Hematopoietic multipotent progenitor cell (in vitro differentiated cells): Measurements from ENCODE around the gene PPARA. TPM values are rescaled to one million over a fixed set of nuclear protein-coding genes. Genes with fewer than 3 reads are reported as not detected.
"Not testable (repeated sequence)": the region's sequence is repeated elsewhere in the genome, so short reads cannot be mapped to it uniquely, and the experiment has no call there.

Source experiments
- DNase-seq, 3 donors: peaks; one replicate each; pipeline ENCODE4 v3.0.0-alpha.2; 2011 to 2015; ENCODE audit warnings: low read depth in 2 of 3, low spot score in 2 of 3
- total RNA-seq: library from RNA; depleted of rRNA; stranded (reverse); fragments of >200 nt; gene quantifications from one replicate; pipeline ENCODE4 v1.2.3, GENCODE V29; 2012

PPARA gene
- total RNA-seq, 1 donor, result 12.7 TPM

DNA sequence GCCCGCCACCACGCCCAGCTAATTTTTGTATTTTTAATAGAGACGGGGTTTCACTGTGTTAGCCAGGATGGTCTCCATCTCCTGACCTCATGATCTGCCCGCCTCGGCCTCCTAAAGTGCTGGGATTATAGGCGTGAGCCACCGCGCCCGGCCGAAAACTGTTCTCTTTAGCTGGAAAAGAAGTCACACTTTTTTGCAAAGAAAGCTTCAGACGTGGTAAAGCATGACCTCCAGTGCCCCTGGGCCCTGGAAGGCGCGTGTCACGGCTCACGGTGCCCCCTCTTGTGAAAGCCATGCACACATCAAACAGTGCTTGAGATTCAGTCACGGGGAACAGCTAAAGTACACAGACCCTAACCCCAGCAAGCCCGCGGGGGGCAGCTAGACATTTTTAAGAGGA lies 48.5 kb downstream of the PPARA start:
- not testable (repeated sequence) for DNase-seq

DNA sequence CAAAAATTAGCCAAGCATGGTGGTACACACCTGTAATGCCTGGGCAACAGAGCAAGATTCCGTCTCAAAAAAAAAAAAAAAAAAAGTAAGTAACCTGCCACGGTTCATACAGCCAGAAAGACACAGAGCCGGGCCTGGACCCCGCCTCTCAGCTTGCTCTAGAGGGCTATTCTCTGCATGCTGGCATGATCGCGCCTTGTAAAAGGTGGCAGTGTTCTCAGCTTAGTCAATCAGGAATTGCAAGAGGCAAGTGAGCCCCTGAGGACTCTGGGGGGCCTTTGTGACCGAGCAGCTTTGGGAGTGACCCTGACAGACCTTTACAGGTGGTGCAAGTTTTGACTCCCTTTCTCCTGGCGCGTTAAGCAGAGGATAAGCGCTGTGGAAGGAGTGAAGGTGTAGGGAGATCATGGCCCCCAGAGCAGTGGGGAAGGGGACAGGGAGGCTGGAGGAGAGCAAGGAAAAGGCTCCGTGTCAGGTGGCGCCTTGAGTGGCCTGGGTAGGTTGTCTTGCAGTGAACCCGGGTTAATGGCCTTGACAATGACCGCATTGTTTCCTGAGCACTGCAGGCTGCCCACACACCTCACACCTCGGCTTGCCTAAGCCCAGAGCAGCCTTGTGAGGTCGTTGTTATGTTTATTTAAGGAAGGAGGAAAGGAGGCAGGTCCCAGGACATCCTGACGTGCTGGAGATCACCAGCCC lies 50.9 kb downstream of the PPARA start:
- no peak for DNase-seq

DNA sequence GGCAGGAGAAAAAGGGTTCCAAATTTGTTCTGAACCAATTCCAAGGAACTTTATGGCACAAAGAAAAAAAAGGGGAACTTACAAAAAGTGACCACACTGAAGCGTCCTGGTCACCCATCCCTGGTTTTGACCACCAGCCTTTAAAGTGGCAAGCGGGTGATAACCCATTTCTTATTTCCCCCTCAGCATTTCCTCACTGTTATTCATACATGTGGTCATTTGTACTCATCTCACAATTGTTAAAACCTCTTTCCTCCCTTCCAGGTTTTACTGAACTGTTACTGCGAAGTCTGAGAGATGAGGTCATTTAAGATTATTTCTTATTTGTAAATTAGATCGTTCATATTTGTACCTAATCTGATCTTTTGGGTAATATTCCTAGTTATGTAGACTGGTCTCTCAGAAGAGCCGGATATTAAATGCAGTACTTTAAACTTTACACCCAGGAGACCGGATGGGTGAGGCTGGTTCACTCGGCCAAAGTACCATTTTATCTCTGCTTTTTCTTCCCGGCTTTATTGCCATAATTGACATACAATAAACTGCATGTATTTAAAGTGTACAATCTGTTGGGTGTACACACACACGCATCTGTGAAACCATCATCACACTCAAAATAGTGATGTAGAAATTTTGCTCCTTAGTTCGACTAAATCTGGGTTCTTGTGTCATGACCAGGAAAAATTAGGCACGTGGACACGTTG lies 52.7 kb downstream of the PPARA start:
- DNase-seq, result no peak

DNA sequence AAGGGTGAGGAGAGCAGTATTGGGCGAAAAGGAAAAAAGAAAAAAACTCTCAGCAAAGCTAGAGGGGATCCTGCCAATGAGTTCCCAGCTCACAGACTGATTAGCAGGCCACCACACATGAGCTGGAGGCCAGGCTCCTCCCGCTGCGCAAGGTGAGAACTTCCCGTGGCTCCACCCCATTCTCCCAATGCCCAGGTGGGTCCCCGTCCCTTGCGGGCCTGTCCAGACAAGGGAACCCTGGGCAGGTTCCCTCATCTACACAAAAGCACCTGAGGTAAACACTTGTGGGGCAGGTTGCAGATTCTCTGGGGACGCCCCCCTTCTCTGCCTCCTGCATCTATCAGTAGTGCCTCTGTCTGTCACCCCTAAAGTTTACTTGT lies 53.3 kb downstream of the PPARA start:
- no peak for DNase-seq

DNA sequence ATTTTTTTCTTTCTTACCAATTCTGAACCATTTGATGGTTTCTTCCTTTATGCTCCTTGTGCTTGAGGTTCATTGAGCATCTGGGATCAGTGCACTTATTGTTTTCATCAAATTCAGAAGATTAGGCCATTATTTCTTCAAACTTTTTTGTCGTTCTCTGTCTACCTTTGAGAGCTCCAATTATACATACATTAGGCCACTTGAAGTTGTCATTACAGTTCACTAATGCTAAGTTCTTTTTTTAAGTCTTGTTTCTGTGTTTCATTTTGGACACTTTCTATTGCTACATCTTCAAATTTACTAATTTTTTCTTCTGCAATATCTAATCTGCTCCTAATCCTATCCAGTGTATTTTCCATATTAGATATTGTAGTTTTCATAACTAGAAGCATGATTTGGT lies 58.9 kb downstream of the PPARA start:
- peak in 2 of 3 donors; percentile 5 to 13 for DNase-seq

DNA sequence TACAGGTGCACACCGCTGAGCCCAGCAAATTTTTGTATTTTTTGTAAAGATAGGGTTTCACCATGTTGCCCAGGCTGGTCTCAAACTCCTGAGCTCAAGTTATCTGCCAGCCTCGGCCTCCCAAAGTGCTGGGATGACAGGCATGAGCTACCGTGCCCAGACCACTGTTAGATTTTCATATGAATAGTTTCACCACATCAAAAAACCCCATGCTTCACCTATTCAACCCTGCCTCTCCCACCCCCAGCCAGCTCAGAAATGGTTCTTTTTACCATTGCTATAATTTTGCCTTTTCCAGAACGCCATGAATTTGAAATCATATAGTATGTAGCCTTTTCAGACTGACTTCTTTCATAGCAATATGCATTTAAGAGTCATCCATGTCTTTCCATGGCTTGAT lies 61.9 kb downstream of the PPARA start:
- DNase-seq, result no peak

DNA sequence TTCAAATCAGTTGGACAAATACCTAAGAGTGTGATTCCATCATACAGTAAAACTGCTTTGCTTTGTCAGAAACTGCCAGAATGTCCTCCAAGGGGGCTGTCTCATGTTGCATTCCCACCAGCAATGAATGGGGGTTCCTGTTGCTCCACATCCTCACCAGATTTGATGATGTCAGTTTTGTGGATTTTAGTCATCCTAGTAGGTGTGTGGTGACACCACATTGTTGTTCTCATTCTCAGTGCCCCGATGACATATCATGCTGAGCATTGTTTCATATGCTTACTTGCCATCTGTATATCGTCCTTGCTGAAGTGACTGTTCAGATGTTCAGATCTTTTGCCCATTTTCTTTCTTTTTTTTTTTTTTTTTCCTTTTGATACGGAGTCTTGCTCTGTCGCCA lies 62.7 kb downstream of the PPARA start:
- no peak for DNase-seq

DNA sequence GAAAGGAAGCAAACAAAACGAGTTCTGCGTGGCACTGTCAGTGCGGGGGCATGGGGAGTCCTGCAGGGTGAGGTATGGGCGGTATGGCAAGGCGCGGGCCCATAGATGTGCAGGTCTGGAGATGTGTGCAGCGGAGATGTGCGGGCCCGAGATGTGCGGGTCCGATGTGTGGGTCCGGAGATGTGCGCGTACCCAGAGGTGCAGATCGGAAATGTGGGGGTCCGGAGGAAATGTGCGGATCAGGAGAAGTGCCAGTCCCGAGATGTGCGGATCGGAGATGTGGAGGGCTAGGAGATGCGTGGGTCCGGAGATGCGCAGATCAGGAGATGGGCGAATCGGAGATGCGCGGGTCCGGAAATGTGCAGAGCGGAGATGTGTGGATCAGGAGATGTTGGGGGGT lies 63.8 kb downstream of the PPARA start:
- DNase-seq, result no peak

DNA sequence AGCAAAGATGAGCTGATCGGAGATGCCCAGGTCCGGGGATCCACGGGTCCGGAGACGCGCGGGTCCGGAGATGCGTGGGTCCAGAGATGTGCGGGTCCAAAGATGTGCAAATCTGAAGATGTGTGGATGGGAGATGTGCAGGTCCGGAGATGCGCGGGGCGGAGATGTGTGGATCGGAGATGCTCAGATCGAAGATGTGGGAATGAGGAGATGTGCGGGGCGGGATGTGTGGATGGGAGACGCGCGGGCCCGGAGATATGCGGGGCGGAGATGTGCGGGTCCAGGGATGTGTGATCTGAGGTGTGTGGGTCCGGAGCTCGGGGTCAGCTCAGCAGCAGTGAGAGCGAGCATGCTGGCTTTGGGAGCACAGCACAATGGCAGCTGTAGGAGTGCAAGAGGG lies 64.3 kb downstream of the PPARA start:
- DNase-seq, result no peak

DNA sequence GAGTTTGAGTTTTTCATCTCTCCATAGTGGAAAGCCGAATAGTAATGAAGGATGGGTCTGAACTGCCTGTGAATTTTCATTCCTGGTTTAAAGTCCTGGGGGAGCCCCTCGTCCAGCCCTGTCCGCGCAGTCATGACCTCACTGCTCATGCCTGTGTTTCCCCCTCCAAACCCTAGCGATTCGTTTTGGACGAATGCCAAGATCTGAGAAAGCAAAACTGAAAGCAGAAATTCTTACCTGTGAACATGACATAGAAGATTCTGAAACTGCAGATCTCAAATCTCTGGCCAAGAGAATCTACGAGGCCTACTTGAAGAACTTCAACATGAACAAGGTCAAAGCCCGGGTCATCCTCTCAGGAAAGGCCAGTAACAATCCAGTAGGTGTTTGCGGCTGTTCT lies 69.3 kb downstream of the PPARA start:
- DNase-seq, result no peak

DNA sequence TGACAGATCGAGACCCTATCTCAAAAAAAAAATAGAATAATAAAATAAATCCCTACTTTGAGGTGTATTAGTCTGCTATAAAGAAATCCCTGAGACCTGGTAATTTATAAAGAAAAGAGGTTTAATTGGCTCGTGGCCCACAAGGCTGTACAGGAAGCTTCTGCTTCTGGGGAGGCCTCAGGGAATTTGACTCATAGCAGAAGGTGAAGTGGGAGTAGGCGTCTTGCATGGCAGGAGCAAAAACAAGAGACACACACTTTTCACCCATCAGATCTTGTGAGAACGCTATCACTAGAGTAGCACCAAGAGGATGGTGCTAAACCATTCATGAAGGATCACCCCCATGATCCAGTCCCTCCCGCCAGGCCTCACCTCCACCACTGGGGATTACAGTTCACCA lies 70.6 kb downstream of the PPARA start:
- no peak for DNase-seq

DNA sequence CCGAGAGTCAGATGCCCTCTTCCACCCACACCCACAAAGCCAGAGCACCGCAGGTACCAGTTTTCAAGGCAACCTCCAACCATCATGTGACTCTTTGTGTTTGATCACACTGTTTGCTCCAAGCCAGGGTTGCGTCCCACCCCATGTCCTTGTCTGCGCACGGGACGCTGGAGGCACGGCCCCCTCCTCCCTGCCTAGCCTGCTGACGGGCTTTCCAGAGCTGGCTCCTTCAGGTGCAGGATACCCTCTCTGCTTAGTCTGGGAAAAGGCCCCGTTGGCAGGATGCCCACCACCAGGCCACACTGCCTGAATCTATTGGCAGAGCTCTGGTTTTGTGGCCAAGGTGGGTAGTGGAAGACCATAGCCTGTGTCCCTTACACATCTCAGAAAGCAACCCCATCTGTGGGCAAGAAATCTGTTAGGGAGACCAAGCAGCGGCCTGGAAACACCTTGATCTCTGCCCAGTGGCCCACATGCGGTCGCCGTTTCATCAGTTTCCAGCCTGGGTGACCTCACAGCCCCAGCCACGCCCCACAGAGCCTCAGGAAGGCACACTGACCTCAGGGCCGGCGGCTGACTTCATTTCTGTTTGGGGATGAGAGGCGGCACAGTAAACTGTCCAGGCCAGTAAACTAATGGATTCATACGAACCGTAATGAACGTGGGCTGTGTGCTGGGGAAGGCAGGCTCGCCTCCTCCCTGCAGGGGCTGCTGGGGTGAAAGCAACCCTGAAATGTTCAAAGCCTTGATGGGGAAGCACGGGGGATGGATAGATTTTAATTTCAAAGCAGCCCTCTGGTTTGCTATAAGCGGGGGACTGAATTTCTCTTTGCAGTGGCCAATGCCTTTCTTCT lies 73.9 kb downstream of the PPARA start:
- no peak for DNase-seq

DNA sequence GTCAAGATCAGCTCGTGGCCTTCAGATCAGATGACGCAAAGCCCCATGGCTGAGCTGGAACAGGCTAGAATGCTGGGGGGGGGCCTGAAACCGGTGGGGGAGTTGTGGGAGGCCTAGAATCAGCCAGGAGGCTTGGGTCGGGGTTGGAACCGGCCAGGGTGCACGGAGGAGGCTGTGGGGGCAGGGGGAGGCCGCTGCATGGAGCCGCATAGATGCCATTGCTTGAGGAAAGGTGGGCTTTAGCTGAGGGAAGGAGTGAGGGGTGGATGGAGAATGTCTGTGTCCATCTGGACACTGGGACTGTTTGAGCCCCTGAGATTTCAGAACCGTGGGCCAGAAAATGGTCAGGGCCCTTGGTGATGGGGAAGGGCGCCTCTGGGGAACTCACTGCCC lies 74.6 kb downstream of the PPARA start:
- DNase-seq, result no peak

DNA sequence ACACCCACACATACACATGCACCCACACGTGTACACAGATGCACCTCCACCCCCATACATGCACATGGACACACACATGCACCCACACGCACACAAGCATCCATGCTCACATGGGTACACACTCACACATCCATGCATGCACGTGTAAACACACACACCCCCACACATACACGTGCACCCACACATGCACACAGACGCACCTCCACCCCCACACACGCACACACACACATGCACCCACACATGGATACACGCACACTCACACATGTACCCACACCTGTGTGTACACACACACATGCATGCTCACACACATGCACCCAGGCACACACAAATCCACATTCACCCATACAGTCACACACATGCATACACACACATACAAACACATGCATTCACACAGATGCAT lies 75.3 kb downstream of the PPARA start:
- no peak for DNase-seq

DNA sequence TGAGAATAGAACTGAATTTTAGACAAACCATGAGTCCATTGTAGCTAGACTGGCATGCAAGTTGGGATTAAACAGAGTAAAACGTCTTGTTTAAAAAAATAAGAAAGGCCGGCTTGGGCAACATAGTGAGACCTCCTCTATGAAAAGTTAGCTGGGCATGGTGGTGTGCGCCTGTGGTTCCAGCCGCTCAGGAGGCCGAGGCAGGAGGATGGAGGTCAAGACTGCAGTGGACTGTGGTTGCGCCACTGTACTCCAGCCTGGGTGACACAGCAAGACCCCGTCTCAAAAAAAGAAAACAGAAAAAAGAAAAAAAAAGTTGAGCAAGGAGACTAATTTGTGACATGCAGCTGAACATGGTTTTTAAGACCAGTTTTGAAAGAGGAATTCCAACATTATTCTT lies 76.3 kb downstream of the PPARA start:
- DNase-seq, result no peak

DNA sequence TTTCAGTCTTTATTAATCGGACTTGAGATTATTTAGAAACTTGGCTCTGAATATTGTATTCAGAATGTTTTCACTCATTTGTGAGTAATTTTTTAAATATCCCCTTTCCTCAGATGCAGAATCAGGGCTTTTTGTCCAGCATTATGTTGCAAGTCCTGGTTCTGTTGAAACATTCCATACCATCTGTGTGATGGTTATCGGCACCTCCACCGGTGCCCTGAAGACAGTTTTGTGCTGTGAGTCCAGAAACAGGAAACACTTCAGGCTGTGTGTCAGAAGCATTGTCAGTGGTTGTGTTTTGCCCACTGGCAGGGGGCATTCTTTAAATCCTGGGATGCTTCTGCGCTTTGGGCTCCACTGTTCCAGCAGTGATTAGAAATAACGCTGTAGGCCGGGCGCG lies 79.4 kb downstream of the PPARA start:
- DNase-seq, result no peak

DNA sequence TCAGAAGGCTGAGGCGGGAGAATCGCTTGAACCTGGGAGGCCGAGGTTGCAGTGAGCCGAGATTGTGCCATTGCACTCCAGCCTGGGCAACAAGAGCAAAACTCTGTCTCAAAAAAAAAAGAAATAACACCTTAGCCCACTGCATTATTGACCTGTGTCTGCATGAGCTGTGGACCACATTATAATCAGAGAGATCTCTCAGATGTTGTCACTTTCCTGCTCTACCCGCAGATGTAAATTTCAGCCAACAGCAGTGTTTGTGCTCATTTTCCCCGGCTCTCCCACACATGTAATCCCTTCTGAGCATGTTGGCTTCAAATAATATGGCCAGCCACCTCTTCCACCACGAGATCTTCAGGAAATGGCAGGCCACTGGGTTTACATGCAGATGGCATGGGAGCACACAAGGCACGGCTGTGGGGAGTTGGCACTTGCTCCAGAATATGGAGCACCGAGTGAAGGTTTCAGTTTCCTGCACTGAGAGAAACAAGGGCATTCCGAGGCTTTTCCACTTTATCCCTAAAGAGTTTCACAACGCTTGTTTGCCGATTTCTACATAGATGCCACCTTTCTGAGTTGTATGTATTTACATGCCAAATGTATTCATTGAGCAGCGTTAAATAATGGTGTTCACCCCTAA lies 80.1 kb downstream of the PPARA start:
- DNase-seq, result no peak

DNA sequence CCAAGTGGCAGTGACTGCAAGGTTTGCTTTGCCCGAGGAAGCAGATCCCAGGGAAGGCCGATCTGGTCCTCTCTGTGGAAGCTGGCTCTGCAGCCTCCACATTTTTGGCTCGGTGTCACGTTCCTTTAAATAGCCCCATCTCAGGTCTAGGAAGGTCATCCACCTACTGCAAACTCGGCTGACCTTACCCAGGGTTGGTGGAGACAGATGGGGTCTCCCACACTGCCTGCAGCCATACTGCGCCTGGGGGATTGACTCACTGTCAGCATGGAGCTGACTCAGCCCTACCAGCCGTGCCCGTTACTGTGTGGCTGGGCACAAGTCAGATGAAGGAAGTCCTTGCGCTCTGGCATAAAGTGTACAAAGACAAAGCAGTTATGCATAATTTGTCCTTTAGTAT lies 82.9 kb downstream of the PPARA start:
- DNase-seq, result peak in 2 of 3 donors; percentile 54 to 69

DNA sequence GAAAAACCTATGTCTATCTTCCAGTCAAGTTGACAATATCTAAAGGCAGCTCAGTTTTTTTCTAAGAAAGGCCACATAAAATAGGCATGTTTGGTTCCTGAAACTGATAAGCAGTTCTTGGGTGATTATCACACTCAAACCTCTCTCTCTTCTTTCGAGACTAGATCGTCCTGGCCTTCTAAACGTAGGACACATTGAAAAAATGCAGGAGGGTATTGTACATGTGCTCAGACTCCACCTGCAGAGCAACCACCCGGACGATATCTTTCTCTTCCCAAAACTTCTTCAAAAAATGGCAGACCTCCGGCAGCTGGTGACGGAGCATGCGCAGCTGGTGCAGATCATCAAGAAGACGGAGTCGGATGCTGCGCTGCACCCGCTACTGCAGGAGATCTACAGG lies 84.6 kb downstream of the PPARA start:
- no peak for DNase-seq

DNA sequence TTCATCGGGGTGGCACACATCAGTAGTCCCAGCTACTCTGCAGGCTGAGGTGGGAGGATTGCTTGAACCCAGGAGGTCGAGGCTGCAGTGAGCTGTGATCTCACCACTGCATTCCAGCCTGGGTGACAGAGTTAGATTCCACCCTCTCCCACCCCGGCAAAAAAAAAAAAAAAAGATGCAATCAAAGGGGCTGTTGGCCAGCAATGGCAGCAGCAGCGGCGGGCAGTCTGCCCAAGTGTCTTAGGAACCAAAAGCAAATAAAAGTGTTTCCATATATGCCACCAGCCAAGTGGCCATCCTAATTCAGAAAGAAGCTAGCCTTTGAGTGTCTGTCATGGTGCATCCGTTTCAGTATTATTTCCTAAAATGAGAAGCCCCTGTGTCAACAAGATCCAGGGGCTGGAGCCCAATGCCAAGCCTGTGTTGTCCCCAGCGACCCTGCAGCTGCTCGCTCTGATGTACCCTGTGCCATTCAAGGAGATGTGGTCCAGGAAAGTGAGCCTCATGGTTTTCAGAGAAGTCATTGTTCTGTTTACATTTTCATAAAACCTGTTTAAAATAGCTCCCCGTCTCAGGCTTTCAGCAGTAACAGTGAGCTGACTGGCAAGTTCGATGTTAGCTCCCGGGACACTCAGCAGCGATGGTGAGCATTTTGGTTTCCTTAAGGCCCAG lies 87.3 kb downstream of the PPARA start:
- DNase-seq, result no peak

DNA sequence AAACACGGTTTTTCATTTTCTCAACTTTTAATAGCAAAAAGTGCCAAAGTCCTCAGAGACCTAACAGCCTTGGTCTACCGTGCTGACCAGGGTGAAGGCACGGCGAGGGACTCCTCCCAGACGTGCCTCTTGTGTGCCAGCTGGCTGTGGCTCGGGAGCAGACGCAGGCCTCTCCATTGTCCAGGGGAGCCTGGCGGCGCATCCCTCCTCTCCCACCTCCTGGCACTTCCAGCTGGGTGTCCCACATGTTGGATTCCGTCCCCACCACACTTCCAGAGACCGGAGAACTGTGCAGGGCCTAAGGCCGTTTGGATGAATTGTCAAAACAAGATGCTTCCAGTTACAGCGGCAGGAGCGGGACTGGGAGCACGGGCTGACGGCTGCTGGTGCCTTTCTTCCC lies 88.2 kb downstream of the PPARA start:
- DNase-seq, result no peak
